ENCODE measurements around the gene TMEM209.

DNA sequence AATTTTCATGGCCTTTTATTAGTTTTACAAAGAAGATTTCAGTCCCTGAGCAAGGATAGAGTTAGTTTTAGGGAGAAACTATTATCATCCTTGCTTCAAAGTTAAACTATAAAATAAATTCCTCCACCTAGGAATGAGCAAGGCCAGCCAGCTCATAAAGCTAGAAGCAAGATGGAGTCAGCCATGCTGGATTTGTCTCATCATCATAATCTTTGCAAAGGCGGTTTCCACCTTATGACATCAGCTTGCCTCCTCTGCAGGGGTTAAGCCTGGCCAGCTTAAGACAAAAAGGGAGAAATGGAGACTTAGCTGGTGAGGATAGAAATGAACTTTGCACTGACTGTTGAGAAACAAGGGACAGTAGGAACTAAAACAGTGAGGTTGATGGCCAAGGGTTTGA lies 21.1 kb upstream of the TMEM209 start:
- TF ChIP-seq POLR2A (IDR thresholded peaks at IDR 0.05) (no peak), CTCF (IDR thresholded peaks at IDR 0.05) (no peak)
